HepG2 (cell line): ENCODE results near the gene CDC42EP1. TPM values are rescaled to one million over a fixed set of nuclear protein-coding genes. Genes with fewer than 3 reads are reported as not detected.

Experiments
- CENPX ChIP-seq: sonication (generic); formaldehyde crosslinking; IDR thresholded peaks from 2 replicates; pipeline ENCODE4 v1.9.0; 2021; ENCODE audit warnings: mild to moderate bottlenecking, missing genetic modification reagents, moderate library complexity
- DRAP1 ChIP-seq: IDR thresholded peaks from 2 replicates; pipeline ENCODE4 v1.6.1; 2016; ENCODE audit warnings: missing genetic modification reagents, missing compliant biosample characterization
- HOXA3 ChIP-seq: sonication (generic); formaldehyde crosslinking; IDR thresholded peaks from 2 replicates; pipeline ENCODE4 v1.5.0; 2020; ENCODE audit warnings: missing genetic modification reagents
- IRF9 ChIP-seq: sonication (generic); formaldehyde crosslinking; IDR thresholded peaks from 2 replicates; pipeline ENCODE4 v1.8.0; 2022; ENCODE audit warnings: missing genetic modification reagents, mild to moderate bottlenecking, borderline replicate concordance
- MNT ChIP-seq: fragments of 450-650 bp; IDR thresholded peaks from 2 replicates; pipeline ENCODE4 v1.6.1; 2016
- NR0B2 ChIP-seq: sonication (generic); formaldehyde crosslinking; IDR thresholded peaks from 2 replicates; pipeline ENCODE4 v1.4.0; 2020; ENCODE audit warnings: mild to moderate bottlenecking, missing genetic modification reagents
- PBX3 ChIP-seq: sonication (generic); formaldehyde crosslinking; IDR thresholded peaks from 2 replicates; pipeline ENCODE4 v1.8.1; 2023; ENCODE audit warnings: missing genetic modification reagents, inconsistent platforms, borderline replicate concordance
- REL ChIP-seq: sonication (generic); formaldehyde crosslinking; conservative IDR thresholded peaks from 2 replicates; pipeline ENCODE4 v1.8.0; 2022; ENCODE audit warnings: mild to moderate bottlenecking, missing genetic modification reagents, moderate library complexity
- SNAI1 ChIP-seq: sonication (generic); formaldehyde crosslinking; IDR thresholded peaks from 2 replicates; pipeline ENCODE4 v1.5.0; 2020; ENCODE audit warnings: mild to moderate bottlenecking, missing genetic modification reagents, borderline replicate concordance
- SPEN ChIP-seq: sonication (generic); formaldehyde crosslinking; IDR thresholded peaks from 2 replicates; pipeline ENCODE4 v1.5.1; 2020; ENCODE audit warnings: low read depth, mild to moderate bottlenecking, missing genetic modification reagents
- ZNF10 ChIP-seq: sonication (generic); formaldehyde crosslinking; IDR thresholded peaks from 2 replicates; pipeline ENCODE4 v1.4.0; 2020; ENCODE audit warnings: mild to moderate bottlenecking, low read depth, missing genetic modification reagents, borderline replicate concordance
- ZNF446 ChIP-seq: sonication (generic); formaldehyde crosslinking; IDR thresholded peaks from 2 replicates; pipeline ENCODE4 v1.5.0; 2020; ENCODE audit warnings: mild to moderate bottlenecking, missing genetic modification reagents
- ZNF574 ChIP-seq: sonication (generic); formaldehyde crosslinking; IDR thresholded peaks from 2 replicates; pipeline ENCODE4 v1.4.0; 2020; ENCODE audit warnings: missing genetic modification reagents
- ZNF598 ChIP-seq: sonication (generic); formaldehyde crosslinking; IDR thresholded peaks from 2 replicates; pipeline ENCODE4 v1.5.1; 2020; ENCODE audit warnings: mild to moderate bottlenecking, missing genetic modification reagents, borderline replicate concordance
- ZNF709 ChIP-seq: sonication (generic); formaldehyde crosslinking; IDR thresholded peaks from 2 replicates; pipeline ENCODE4 v1.5.0; 2020; ENCODE audit warnings: mild to moderate bottlenecking, missing genetic modification reagents
- ZNF740 ChIP-seq: sonication (generic); formaldehyde crosslinking; IDR thresholded peaks from 2 replicates; pipeline ENCODE4 v1.4.0; 2020; ENCODE audit warnings: missing genetic modification reagents
- ZNF746 ChIP-seq: sonication (generic); formaldehyde crosslinking; IDR thresholded peaks from 2 replicates; pipeline ENCODE4 v1.8.0; 2022; ENCODE audit warnings: mild to moderate bottlenecking, missing genetic modification reagents
- ZNF776 ChIP-seq: sonication (generic); formaldehyde crosslinking; IDR thresholded peaks from 2 replicates; pipeline ENCODE4 v1.4.0; 2020; ENCODE audit warnings: mild to moderate bottlenecking, missing genetic modification reagents
- ZSCAN21 ChIP-seq: sonication (generic); formaldehyde crosslinking; IDR thresholded peaks from 2 replicates; pipeline ENCODE4 v1.8.0; 2022; ENCODE audit warnings: mild to moderate bottlenecking, missing genetic modification reagents, moderate library complexity, borderline replicate concordance
- ZSCAN29 ChIP-seq: sonication (generic); formaldehyde crosslinking; conservative IDR thresholded peaks from 2 replicates; pipeline ENCODE4 v1.4.0; 2020; ENCODE audit warnings: mild to moderate bottlenecking, missing genetic modification reagents
- polyA plus RNA-seq, 8 experiments: library from polyadenylated mRNA; depleted of rRNA in 3 of 8; stranded (reverse) in 7 of 8; unstranded in 1 of 8; fragments of >200 nt; fragmentation: Illumina TruSeq in 4 of 8; extraction: Trizol in 4 of 8; gene quantifications; 2 replicates each; pipeline versions ENCODE4 v1.2.1 to v1.2.3, GENCODE V29; 2011 to 2016; ENCODE audit warnings: low read depth in 4 of 8, missing spikeins in 1 of 8, mixed read lengths in 1 of 8; ENCODE audit not compliant: insufficient read depth in 1 of 8
- total RNA-seq, 5 experiments: library from RNA; depleted of rRNA; stranded (reverse); fragments of >200 nt; fragmentation: Illumina TruSeq; extraction: Trizol; gene quantifications; 2 replicates each; pipeline ENCODE4 v1.2.3, GENCODE V29; 2016; ENCODE audit warnings: low read depth in 1 of 5

CDC42EP1 gene
- total and polyA plus RNA-seq, 2 of the 13 experiments (the other 11 are each of a cell fraction or from before 2014, with no cell fraction given): 17.1 to 29.5 TPM

GRCh38 chr22:37569009-37569920 is 9.0 kb downstream of the CDC42EP1 start (continued):
- TF ChIP-seq HOXA3 (peak; percentile 78), NR0B2 (CRISPR knock-in tag) (peak; percentile 85; the same call in 1 of the 2 replicates), ZNF709 (no peak), REL (CRISPR knock-in tag) (no peak; the same call in 1 of the 2 replicates), CENPX (CRISPR knock-in tag) (no peak), ZSCAN29 (no peak), DRAP1 (peak; percentile 94), PBX3 (CRISPR knock-in tag) (no peak), SNAI1 (CRISPR knock-in tag) (peak; percentile 91), ZSCAN21 (peak; percentile 70; the same call in 1 of the 2 replicates), IRF9 (peak; percentile 90), ZNF446 (CRISPR knock-in tag) (no peak), SPEN (CRISPR knock-in tag) (no peak), MNT (no peak), ZNF740 (CRISPR knock-in tag) (no peak; the same call in none of the 2 replicates), ZNF746 (CRISPR knock-in tag) (peak; percentile 77; the same call in 1 of the 2 replicates), ZNF574 (CRISPR knock-in tag) (peak; percentile 76), ZNF776 (CRISPR knock-in tag) (no peak; the same call in 1 of the 2 replicates), ZNF598 (CRISPR knock-in tag) (peak; percentile 87; the same call in 1 of the 2 replicates), ZNF10 (CRISPR knock-in tag) (no peak)
